ENCODE data around the gene DDRGK1.
"Not testable (repeated sequence)": the region's sequence is repeated elsewhere in the genome, so short reads cannot be mapped to it uniquely, and the experiment has no call there.

Gene DDRGK1

GRCh38 chr20:3183896-3184612, 20.4 kb downstream of the DDRGK1 start:
- Histone ChIP-seq H3K79me2 (ENCODE audit: low read length) (no peaks in the 10 kb centered on the region), H4K20me1 (ENCODE audit: insufficient read depth, low read length) (no peaks in the 10 kb centered on the region), H3K27me3 (ENCODE audit: low read depth, low read length) (no peaks in the 10 kb centered on the region), H3K4me2 (ENCODE audit: low read length) (no peak overlapping the region), H3K4me1 (ENCODE audit: low read length) (no peaks in the 10 kb centered on the region), H3K9ac (ENCODE audit: low read length) (no peak overlapping the region), H3K9me3 (ENCODE audit: insufficient read depth, low read length) (no peaks in the 10 kb centered on the region), H3K36me3 (replicated peaks; ENCODE audit: low read depth, low read length) (peaks cover under 1% of the 10 kb centered on the region), H3K4me3 (ENCODE audit: low read length) (no peak overlapping the region), H3K27ac (ENCODE audit: low read length) (no peak overlapping the region), H2AFZ (ENCODE audit: low read depth, low read length) (no peak overlapping the region)
- no peak for TF ChIP-seq EZH2phosphoT487 (IDR thresholded peaks at IDR 0.05; ENCODE audit: low read depth)
- TF ChIP-seq CTCF (IDR thresholded peaks at IDR 0.05; ENCODE audit: low read depth, low read length): no peak

- not testable (repeated sequence) for H3K79me2 ChIP-seq (ENCODE audit: low read length); H4K20me1 ChIP-seq (ENCODE audit: insufficient read depth, low read length); H3K9ac ChIP-seq (ENCODE audit: low read length); H3K4me3 ChIP-seq (ENCODE audit: low read length); H3K4me1 ChIP-seq (ENCODE audit: low read length); H3K27me3 ChIP-seq (ENCODE audit: low read depth, low read length); H3K27ac ChIP-seq (ENCODE audit: low read length); H3K4me2 ChIP-seq (ENCODE audit: low read length); H3K36me3 ChIP-seq (replicated peaks; ENCODE audit: low read depth, low read length); H2AFZ ChIP-seq (ENCODE audit: low read depth, low read length); H3K9me3 ChIP-seq (ENCODE audit: insufficient read depth, low read length)
Measured at GRCh38 chr20:3182429-3182828, 22.1 kb downstream of the DDRGK1 start.

GRCh38 chr20:3181270-3181669, 23.2 kb downstream of the DDRGK1 start:
- Histone ChIP-seq H3K4me3 (ENCODE audit: low read length) (no peak overlapping the region), H3K9me3 (ENCODE audit: insufficient read depth, low read length) (no peaks in the 10 kb centered on the region), H3K4me2 (ENCODE audit: low read length) (no peak overlapping the region), H3K79me2 (ENCODE audit: low read length) (no peaks in the 10 kb centered on the region), H3K4me1 (ENCODE audit: low read length) (no peaks in the 10 kb centered on the region), H3K36me3 (replicated peaks; ENCODE audit: low read depth, low read length) (no peaks in the 10 kb centered on the region), H4K20me1 (ENCODE audit: insufficient read depth, low read length) (no peaks in the 10 kb centered on the region), H3K9ac (ENCODE audit: low read length) (no peak overlapping the region), H3K27me3 (ENCODE audit: low read depth, low read length) (no peaks in the 10 kb centered on the region), H3K27ac (ENCODE audit: low read length) (no peak overlapping the region), H2AFZ (ENCODE audit: low read depth, low read length) (no peak overlapping the region)
- TF ChIP-seq CTCF (IDR thresholded peaks at IDR 0.05; ENCODE audit: low read depth, low read length) (no peak), EZH2phosphoT487 (IDR thresholded peaks at IDR 0.05; ENCODE audit: low read depth) (no peak)

- no peak overlapping the region for H3K9ac ChIP-seq (ENCODE audit: low read length)
- no peaks in the 10 kb centered on the region for H3K4me1 ChIP-seq (ENCODE audit: low read length)
- H2AFZ ChIP-seq (ENCODE audit: low read depth, low read length): no peak overlapping the region
- no peaks in the 10 kb centered on the region for H3K79me2 ChIP-seq (ENCODE audit: low read length)
- TF ChIP-seq EZH2phosphoT487 (IDR thresholded peaks at IDR 0.05; ENCODE audit: low read depth): no peak
- no peak for TF ChIP-seq CTCF (IDR thresholded peaks at IDR 0.05; ENCODE audit: low read depth, low read length)
- no peak overlapping the region for H3K4me3 ChIP-seq (ENCODE audit: low read length)
- H3K9me3 ChIP-seq (ENCODE audit: insufficient read depth, low read length): no peaks in the 10 kb centered on the region
- H3K4me2 ChIP-seq (ENCODE audit: low read length): no peak overlapping the region
- H4K20me1 ChIP-seq (ENCODE audit: insufficient read depth, low read length): no peaks in the 10 kb centered on the region
- no peaks in the 10 kb centered on the region for H3K27me3 ChIP-seq (ENCODE audit: low read depth, low read length)
- H3K27ac ChIP-seq (ENCODE audit: low read length): no peak overlapping the region
- no peaks in the 10 kb centered on the region for H3K36me3 ChIP-seq (replicated peaks; ENCODE audit: low read depth, low read length)
Measured at GRCh38 chr20:3180319-3180718, 24.2 kb downstream of the DDRGK1 start.
